Activated CD4-positive, alpha-beta T cell treated with anti-CD3 and anti-CD28 coated beads, Interleukin-10, Interleukin-2, amounts not matched to agents 100 ng/mL and 50 ng/mL, durations not matched to agents 16 hours and 8 hours (primary cell): ENCODE data around the gene INTS12.

ENCODE experiments used
- DNase-seq: peaks from one replicate; pipeline ENCODE4 v3.0.0-alpha.2; 2020

The INTS12 gene

DNA sequence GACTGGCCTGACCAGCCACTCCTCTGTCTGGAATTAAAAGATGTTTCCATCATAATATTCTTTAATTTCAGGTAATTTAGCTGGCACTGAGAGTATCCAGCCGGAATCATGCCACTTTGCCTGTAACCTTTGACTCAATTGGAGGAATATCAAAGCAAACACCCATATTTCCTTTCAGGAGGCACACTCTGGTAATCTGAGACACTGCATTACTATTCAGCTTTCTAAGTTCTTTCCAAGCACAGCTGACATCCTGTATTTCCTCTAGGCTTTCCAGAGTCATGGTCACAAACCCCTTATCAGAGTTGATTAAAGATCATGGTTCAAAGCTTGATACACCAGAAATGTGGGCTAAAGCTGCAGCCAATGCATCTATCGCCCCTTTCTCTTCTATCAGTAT is 29.3 kb downstream of the INTS12 start:
- no peak for DNase-seq

DNA sequence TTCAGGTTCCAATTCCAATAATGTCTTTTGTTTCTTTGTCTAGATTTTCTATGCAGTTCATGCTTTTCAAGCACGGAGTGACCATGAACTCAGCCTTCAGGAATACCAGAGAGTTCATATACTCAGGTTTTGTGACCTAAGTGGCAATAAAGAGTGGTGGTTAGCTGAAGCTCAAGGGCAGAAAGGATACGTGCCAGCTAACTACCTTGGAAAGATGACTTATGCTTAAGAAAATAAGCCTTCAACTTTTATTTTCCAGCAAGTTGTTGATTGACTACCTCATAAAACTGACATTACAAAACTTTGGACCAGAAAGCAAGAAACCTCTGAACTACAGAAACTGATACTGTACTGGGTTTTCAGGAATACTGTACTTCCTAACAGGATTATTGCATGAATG is 30.8 kb downstream of the INTS12 start:
- DNase-seq: no peak

DNA sequence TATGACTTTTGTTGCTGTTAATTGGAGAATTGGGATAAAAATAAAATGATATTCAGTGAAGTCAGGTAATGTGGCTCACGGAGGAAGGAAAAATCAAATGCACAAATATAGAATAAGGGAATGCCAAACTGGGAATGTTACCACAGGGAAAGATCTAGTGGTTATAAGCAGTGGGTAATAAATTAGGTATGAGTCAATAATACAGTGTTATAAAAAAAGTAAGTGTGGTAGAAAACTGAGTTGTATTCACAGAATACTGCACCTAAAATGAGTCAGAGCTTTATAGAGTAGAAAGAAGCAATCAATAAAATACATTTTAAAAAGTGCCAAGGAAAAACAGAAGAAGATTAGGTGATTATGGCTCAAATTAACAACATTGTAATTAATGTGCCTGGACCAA is 34.5 kb downstream of the INTS12 start:
- no peak for DNase-seq

DNA sequence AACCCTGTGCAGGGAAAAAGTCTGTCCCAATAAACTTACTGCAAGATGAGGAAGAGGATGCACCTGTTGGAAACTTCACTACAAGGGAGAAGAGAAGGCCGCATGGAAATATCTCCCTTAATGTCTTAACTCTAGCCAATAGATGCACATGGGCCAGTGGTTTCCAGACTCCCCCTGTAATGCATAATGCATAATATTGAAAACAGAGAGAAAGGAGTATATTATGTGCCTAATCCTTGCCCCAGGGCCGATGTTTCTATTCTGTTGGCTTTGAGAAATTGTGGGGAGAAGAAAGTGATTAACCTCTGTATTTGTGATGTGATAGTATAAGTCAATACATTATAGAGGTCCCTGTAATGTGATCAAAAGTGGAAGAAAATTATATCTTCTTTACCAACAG is 37.2 kb downstream of the INTS12 start:
- no peak for DNase-seq

DNA sequence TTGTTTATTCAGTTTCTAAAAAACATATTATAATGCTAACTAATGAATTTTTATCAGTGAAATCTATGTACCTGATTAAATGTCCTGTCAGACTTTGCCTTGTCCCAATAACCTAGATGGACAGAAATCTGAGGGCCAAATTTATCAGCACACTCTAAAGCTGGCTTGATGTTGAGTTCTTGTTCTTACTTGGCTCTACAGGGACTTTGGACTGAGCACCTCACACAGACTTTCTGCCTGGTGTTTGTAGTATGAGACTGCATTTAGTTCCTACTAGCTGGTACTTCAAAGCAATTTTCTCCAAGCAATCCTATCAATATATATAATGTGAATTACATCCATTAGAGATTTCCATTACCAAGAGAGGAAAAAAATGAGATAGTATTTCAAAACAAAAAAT is 37.8 kb downstream of the INTS12 start:
- no peak for DNase-seq

DNA sequence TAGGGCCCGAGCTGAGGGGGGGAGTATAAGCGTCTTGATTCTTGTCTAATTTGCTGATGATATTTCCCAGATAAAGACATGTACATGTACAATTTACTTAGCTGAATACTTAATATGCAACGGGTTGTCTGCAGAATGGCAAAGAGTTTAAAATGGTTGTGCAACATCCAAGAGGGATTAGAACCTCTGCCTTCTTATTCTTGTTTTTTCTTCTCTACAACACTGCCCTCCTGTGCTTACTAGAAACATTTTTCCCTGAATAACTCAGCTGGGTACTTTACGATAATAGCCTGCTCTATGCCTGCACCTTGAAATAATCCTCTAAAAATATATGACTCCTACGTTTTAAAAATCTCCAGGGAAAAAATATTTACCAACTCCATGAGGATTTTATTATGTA is 41.8 kb downstream of the INTS12 start:
- no peak for DNase-seq

DNA sequence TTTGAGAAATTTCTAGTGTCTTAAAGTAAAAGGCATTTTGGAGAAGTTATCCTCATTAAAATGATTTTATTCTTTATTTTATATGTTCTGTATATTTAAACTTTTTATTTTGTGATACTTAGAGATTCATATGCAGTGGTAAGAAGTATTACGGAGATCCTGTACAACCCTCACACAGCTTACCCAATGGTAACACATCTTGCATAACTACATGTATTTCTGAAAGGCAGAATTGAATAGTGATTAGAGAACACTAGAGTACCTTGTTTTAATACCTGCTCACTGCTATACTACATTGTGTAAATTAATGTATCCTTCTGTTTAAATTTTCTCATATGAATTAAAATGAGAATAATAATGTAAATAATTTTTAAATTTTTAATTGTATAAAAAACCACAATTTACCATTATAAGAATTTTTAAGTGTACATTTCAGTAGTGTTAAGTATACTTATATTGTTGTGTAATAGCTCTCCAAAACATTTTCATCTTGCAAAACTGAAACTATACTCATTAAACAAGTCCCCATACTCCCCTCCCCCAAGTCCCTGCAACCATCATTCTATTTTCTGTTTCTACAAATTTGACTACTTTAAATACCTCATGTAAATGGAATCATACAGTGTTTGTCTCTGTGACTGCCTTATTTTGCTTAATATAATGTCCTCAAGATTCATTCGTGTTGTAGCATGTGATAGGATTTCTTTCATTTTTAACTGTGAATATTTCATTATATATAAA is 45.4 kb downstream of the INTS12 start:
- DNase-seq: no peak

DNA sequence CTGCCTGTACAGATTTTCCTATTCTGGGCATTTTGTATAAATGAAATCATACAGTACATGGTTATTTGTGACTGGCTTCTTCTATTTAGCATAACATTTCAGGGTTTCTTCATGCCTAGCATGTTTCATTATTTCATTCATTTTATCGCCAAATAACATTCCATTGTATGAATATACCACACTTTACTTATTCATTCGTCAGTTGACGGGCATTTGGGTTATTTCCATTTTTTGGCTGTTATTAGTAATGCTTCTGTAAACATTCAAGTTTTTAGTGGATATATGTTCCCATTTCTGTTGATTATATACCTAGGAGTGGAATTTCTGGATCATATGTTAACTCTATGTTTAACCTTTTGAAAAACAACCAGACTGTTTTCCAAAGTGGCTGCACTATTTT is 47.5 kb downstream of the INTS12 start:
- DNase-seq: no peak

DNA sequence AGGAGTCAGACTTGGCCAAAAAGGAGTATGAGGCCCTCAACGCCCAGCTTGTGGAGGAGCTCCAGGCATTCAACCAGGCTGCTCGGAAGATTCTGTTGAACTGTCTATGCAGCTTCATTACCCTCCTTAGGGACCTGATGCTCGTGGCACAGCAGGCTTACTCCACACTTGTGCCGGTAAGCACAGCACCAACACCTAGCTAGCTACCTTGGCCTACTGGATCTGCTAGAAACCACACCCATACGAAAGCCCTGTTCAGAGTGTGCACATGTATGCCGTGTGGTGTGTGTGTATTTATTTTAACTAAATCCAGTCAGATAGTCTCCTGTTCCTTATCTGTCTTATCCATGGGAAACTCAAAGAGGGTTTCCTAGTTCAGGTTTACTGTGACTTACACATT is 49.3 kb downstream of the INTS12 start:
- DNase-seq: no peak

DNA sequence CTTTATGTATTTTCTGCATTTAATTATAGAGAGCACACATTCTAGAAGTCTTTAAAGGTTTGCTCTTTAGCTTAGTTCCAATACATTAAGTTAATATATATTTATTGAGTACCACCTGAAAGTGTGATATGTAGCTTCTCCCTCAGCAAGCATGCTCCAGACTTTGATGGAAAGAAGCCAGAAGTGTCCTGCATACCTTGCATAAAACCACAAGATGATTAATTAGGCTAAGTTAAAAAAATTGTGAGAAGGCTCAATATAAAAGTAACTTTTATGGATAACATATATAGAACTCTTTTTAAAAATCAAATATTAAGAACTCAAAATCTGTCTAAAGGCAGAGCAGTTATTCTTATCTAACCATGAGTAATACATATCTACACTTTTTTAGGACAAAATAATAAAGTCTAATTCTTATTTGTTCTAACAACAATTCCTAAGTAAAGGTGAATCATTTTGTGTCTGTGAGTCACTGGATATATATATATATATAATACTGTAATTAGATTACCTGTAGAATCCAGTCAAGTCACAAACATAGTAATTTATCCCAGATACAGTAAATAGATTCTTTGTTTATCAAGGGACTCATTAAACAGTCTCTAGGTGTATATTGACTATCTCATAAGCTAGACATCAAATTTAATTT is 51.2 kb downstream of the INTS12 start:
- no peak for DNase-seq

DNA sequence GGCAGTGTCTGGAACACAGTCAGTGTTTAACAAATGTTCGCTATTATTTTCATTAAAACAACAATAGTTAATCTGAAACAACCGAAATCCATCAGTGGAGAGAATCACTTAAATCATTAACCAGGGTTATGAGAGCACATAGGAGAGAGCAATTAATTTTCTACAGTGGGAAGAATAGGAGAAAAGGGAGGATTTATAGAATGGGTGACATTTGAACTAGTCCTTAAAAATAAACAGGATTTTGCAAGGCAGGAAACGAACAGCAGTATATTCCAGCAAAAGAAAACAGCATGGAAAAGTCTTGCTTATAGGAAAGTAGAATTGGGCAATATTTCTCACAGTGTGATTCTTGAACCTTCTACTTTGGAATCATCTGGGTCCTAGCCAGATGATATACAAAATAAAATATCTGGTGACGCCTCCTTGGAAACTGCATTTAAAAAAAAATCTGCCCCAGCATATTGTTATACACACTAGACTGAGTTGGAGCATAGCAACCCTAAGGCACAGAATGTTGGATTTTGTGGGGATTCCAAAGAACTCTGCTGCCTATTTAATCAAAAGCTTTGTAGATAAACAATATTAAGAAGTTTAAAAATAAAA is 56.1 kb downstream of the INTS12 start:
- no peak for DNase-seq

DNA sequence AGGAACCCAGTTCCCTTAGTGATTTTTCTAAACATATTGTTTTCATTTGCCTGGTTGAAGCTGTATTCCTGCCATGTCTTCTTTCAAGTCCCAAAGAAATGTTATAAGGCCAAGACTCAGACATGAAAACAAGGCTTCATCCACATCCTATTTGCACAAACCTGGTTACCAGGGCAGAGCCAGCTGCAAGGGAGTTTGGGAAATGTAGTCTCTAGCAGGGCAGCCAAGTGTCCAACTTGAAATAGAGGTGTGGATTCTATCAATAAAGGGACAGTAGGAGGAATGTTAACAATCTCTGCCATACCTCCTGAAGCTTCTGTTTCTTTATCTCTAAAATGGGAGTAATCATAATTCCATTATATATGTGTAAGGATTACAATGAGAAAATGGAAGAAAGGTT is 56.6 kb downstream of the INTS12 start:
- DNase-seq: no peak

DNA sequence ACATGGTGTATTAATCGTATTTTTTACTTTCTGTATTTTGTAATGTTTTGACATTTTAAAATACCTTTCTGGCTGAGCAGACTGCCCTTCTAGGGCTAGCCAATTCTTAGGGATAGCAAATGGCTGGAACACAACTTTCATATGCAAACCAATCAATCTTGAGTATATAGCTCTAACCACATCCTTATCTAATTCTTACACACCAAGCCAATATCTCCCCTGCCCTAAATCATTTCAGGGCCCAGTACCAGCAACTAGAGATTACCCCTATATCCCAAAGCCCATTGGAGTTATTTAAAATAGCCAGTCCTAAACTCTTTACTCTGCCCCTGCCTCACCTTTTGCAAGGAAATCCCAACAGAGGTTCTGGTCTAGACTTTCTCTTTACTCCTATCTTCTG is 58.3 kb downstream of the INTS12 start:
- no peak for DNase-seq

DNA sequence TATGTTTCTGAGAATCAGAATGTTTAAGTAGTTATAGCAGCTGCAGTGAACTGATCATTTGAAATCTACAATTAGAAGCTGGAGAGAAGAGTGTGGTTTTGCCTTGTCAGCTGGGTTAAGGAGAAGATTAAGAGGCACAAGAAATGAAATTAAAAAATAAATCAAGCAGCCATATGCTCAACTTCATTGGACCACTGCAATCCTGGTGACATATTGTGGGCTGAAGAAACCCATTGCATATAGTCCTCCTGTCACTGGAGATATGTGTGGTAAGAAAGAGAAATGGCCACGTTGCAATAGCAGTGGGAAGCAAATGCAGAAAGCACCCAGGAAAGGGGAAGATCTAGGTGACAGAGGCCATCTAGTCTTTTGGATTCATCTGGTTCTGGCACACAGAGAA is 63.0 kb downstream of the INTS12 start:
- no peak for DNase-seq

DNA sequence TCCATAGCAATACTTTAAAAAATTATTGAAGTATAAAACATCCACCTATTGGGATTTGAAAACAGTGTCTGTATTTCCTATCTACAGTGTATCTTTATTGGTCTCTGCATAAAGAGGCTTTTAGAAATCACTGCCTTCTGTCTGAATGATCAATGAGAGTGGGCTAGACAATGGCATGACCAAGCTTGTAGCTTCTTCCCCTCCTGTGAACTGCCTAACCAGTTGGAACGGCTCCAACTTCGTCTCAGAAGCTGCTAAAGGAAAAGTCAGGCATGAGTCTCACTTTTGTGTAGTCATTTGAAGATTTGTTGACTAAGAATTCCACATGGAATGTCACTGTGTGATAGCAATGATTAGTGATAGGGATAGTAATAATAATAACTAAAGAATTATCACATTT is 64.2 kb downstream of the INTS12 start:
- no peak for DNase-seq

DNA sequence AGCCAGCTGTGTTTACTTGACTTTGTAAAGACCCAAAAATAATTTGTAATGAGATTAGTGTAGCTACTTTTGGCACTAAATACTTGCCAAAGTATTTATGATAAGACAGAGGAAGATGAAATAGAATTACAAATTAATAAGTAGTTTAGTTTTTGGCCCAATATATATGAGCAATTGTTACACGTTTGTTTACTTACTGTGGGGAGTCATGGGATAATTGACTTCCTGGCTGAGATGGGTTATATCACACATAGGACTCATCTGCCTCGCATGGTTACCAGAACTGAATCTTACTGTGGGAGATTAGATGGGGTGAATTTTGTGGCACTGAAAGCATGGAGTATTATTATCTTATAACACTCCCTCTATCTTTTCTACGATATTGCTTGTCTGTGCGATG is 66.6 kb downstream of the INTS12 start:
- DNase-seq: no peak

DNA sequence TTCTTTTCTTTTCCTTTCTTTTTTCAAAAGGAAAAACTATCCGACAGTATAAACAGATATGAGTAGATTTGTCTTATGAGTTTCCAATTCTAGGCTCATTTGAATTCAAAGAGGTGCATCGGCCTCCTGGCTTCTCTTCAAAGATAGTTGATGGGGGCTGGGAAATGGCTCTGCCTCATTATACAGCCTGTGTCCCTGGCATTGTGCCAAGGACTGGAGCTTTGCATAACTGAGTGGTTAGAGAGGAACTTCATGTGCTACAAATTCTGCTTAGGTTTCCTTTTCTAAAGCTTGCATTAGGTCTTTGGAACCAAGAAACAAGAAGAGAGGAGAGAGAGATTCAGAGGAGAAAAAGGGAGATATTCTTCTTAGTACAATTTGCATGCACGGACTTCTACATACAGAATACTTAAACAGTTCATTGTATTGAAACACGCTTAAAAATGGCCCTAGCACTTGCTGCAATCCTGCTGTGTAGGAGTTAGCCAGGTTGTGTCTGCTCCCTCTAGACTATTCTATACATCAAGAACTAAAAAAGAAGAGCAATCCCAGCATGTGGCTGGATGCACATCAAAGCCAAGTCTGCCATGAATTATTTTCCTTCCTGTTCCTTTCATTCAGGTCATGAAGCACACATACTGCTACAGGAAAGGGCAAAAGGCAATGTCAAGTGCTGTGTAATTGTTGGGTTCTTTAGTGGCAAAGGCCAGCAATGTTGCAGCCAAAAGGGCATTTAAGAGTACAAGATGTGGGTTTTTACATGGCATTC is 70.9 kb downstream of the INTS12 start:
- no peak for DNase-seq

DNA sequence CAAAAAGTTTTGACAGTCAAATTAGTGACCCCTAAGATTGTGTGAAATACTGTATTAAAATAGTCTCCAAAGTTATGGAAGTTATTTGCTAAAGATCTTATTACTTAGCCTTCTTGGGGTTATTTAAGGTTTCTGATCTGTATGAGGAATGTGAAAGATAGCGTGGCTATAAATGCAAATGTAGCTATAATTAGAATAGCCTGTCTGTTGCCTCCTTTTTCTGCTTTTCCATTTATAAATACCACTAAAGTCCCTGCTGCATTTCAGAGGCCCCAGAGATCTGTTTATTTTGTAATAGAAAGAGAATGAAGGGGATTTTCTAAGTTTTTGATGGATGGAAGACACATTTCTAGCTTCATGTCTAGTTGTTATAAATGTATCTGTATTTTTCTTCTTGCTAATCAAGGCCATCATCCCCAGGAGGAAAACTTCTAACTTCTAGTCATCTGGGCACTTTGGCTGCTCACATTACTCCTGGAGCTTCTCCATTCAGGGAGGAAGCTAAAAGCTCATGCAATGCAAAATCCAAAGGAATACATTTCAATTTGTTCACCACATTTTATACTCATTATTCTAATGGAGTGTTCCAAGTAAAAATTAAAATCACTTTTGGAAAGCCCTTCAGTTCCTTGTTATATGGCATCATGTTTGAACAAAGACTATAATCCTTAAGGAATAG is 73.9 kb downstream of the INTS12 start:
- DNase-seq: no peak

DNA sequence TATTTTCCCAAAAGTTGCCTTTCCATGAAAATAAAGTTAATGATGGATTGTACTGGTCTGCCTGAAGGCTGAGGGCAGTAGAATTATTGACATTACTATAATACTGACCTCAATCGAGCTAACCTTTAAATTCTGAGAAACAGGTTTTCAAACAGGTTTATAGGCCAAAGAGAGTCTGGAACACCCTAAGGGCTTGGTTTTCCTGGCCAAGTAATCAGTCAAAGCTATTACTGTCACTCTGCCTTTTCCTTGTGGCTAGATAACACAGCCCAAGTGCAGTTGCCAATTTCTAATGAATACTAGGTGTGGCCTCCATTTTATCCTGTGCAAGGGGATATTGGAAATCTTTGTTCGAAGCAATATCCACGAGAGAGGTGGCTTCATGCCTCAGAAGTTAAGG is 75.2 kb downstream of the INTS12 start:
- no peak for DNase-seq
